Progenitor cell of endocrine pancreas (in vitro differentiated cells): ENCODE data around the gene HERPUD1. TPM values are rescaled to one million over a fixed set of nuclear protein-coding genes. Genes with fewer than 3 reads are reported as not detected.

Experiments
- DNase-seq: peaks from one replicate; pipeline ENCODE4 v3.0.0; 2021; ENCODE audit warnings: low spot score; ENCODE audit not compliant: unreplicated experiment
- H3K27ac Mint-ChIP-seq: 2 replicates; pipeline ENCODE4 v1.8.0; 2021; ENCODE audit warnings: mild to moderate bottlenecking, moderate library complexity, mixed read lengths
- H3K27me3 Mint-ChIP-seq: 2 replicates; pipeline ENCODE4 v1.8.0; 2021; ENCODE audit warnings: mixed read lengths
- H3K36me3 Mint-ChIP-seq: 2 replicates; pipeline ENCODE4 v1.8.0; 2022; ENCODE audit warnings: mixed read lengths; ENCODE audit not compliant: insufficient read depth
- H3K4me1 Mint-ChIP-seq: 2 replicates; pipeline ENCODE4 v1.8.0; 2021; ENCODE audit warnings: low read depth, mixed read lengths
- H3K4me3 Mint-ChIP-seq: 2 replicates; pipeline ENCODE4 v1.8.0; 2021; ENCODE audit warnings: low read depth, mild to moderate bottlenecking, moderate library complexity, mixed read lengths
- H3K9me3 Mint-ChIP-seq: 2 replicates; pipeline ENCODE4 v1.8.0; 2021; ENCODE audit warnings: low read depth, mixed read lengths
- microRNA-seq: library from miRNA; unstranded; fragments of <30 nt; microRNA quantifications from one replicate; pipeline ENCODE4 v1.1.0, GENCODE V29; 2020; ENCODE audit warnings: borderline number of aligned reads; ENCODE audit not compliant: unreplicated experiment
- total RNA-seq: library from RNA; stranded (reverse); gene quantifications from 2 replicates; pipeline ENCODE4 v1.2.1, GENCODE V29; 2021
- TF ChIP-seq, protein P1 (sequence below): fragments of 200-600 bp; sonication (generic); IDR thresholded peaks from one replicate; pipeline ENCODE4 v1.5.0; 2021; ENCODE audit warnings: antibody characterized with exemption, mild to moderate bottlenecking; ENCODE audit not compliant: unreplicated experiment

Gene HERPUD1
- total RNA-seq, 1 donor from 2014 or later, result 70.0 TPM

DNA sequence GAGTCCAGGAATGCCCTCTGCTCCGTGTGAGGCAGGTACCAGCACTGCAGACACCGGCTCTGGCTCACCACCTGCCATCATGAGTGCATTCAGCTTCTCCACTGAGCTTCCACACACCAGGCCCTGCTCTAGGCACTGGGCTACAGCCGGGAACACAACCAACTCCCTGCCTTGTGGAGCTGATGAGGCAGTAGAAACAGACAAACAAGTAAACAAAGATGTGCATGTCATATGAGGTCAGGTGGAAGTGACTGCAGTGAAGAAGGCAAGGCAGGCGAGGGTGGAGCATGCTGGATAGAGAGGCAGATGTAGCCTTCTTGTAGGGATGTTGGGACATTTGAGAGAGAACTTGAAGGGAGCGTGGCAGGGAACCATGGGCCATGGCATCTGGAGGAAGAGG lies 62.4 kb downstream of the HERPUD1 start:
- Mint-ChIP-seq H3K9me3 (no peaks in the 10 kb centered on the region), H3K4me3 (no peak overlapping the region), H3K27me3 (peaks cover 58% of the 10 kb centered on the region), H3K36me3 (no peaks in the 10 kb centered on the region), H3K4me1 (no peaks in the 10 kb centered on the region), H3K27ac (no peak overlapping the region)
- TF ChIP-seq, protein P1, sequence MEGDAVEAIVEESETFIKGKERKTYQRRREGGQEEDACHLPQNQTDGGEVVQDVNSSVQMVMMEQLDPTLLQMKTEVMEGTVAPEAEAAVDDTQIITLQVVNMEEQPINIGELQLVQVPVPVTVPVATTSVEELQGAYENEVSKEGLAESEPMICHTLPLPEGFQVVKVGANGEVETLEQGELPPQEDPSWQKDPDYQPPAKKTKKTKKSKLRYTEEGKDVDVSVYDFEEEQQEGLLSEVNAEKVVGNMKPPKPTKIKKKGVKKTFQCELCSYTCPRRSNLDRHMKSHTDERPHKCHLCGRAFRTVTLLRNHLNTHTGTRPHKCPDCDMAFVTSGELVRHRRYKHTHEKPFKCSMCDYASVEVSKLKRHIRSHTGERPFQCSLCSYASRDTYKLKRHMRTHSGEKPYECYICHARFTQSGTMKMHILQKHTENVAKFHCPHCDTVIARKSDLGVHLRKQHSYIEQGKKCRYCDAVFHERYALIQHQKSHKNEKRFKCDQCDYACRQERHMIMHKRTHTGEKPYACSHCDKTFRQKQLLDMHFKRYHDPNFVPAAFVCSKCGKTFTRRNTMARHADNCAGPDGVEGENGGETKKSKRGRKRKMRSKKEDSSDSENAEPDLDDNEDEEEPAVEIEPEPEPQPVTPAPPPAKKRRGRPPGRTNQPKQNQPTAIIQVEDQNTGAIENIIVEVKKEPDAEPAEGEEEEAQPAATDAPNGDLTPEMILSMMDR, result no peak
- DNase-seq, result no peak

Small RNA genes within 50 kb of the gene (microRNA-seq; reads per million reads assigned to microRNA genes)
- gene MIR6863, result not detected

Other genes with a start within 250 kb of the HERPUD1 start
- 6.8 and 6.9 TPM in 2 replicates for gene MT1X, start 249.7 kb upstream of the HERPUD1 start, total RNA-seq
- 74.4 and 76.9 TPM in 2 replicates for gene NUP93, start 202.0 kb upstream of the HERPUD1 start, total RNA-seq
- not detected in 2 replicates for gene SLC12A3, start 66.9 kb upstream of the HERPUD1 start, total RNA-seq
- gene CETP, start 29.8 kb downstream of the HERPUD1 start, total RNA-seq, result not detected in 2 replicates
- not detected in 2 replicates for gene NLRC5, start 57.4 kb downstream of the HERPUD1 start, total RNA-seq
- gene CPNE2, start 160.4 kb downstream of the HERPUD1 start, total RNA-seq, result 6.7 and 10.1 TPM in 2 replicates